A673 (cell line): ENCODE data around the gene RAB11FIP4. TPM values are rescaled to one million over a fixed set of nuclear protein-coding genes. Genes with fewer than 3 reads are reported as not detected.

Experiments
- BruUV-seq: library from RNA; stranded (reverse); fragments of 400-500 nt; replicated peaks from 2 replicates; lab custom pipeline; 2021; lab: Mats Ljungman, UMichigan
- CTCF ChIA-PET: fragments of 300-600 bp; sonication (Branson Sonifier 250); formaldehyde crosslinking; loops from one replicate; lab custom pipeline; 2022; ENCODE audit warnings: antibody characterized with exemption; lab: Charles Lee
- POLR2A ChIA-PET: fragments of 300-600 bp; sonication (Branson Sonifier 250); formaldehyde crosslinking; loops from one replicate; lab custom pipeline; 2022; ENCODE audit warnings: antibody characterized with exemption; ENCODE audit not compliant: low non-redundant PET; lab: Charles Lee
- DNase-seq: peaks from one replicate; pipeline ENCODE4 v3.0.0-alpha.2; 2015; ENCODE audit warnings: low spot score
- H3K27ac ChIP-seq: fragments of 200-600 bp; sonication (generic); 2 replicates; pipeline ENCODE4 v1.5.1; 2016; ENCODE audit warnings: mixed run types, low read depth, mild to moderate bottlenecking, mixed read lengths, antibody characterized with exemption, low read length; ENCODE audit not compliant: poor library complexity, severe bottlenecking
- H3K27me3 ChIP-seq: fragments of 200-600 bp; sonication (generic); replicated peaks from 2 replicates; pipeline ENCODE4 v1.6.1; 2017; ENCODE audit warnings: mixed run types, low read depth, mild to moderate bottlenecking, mixed read lengths, antibody characterized with exemption, low read length; ENCODE audit not compliant: insufficient read depth, poor library complexity
- H3K36me3 ChIP-seq: fragments of 200-600 bp; sonication (generic); 2 replicates; pipeline ENCODE4 v1.6.1; 2016; ENCODE audit warnings: mixed run types, mild to moderate bottlenecking, mixed read lengths, antibody characterized with exemption, low read length; ENCODE audit not compliant: insufficient read depth, poor library complexity, severe bottlenecking
- H3K4me1 ChIP-seq: fragments of 200-600 bp; sonication (generic); 2 replicates; pipeline ENCODE4 v1.6.1; 2017; ENCODE audit warnings: mixed run types, mild to moderate bottlenecking, mixed read lengths, antibody characterized with exemption, low read length; ENCODE audit not compliant: insufficient read depth, poor library complexity, severe bottlenecking
- H3K4me3 ChIP-seq: fragments of 200-600 bp; sonication (generic); 2 replicates; pipeline ENCODE4 v1.5.1; 2016; ENCODE audit warnings: low read depth, mixed run types, mild to moderate bottlenecking, mixed read lengths, low read length; ENCODE audit not compliant: poor library complexity, severe bottlenecking
- H3K9me3 ChIP-seq: fragments of 200-600 bp; sonication (generic); 2 replicates; pipeline ENCODE4 v1.6.1; 2016; ENCODE audit warnings: mixed run types, low read depth, mild to moderate bottlenecking, mixed read lengths, antibody characterized with exemption, low read length; ENCODE audit not compliant: poor library complexity, severe bottlenecking
- CTCF ChIP-seq: fragments of 300-800, 200-600 bp; sonication (generic); conservative IDR thresholded peaks from 2 replicates; pipeline ENCODE4 v1.5.1; 2017; ENCODE audit warnings: low read depth, mild to moderate bottlenecking, antibody characterized with exemption, low read length, moderate library complexity, mixed read lengths
- EZH2 ChIP-seq: fragments of 200-600 bp; sonication (generic); IDR thresholded peaks from 2 replicates; pipeline ENCODE4 v1.6.1; 2017; ENCODE audit warnings: borderline replicate concordance, low read depth, mild to moderate bottlenecking, mixed read lengths, antibody characterized with exemption, low read length; ENCODE audit not compliant: poor library complexity, severe bottlenecking
- intact Hi-C: fragments of 100-400 bp; cut with micrococcal nuclease; formaldehyde crosslinking; loops from one replicate; pipeline ENCODE4 v1.10.0; 2022; ENCODE audit not compliant: unreplicated experiment
- total RNA-seq: library from RNA; stranded (reverse); gene quantifications from 2 replicates; pipeline ENCODE4 v1.2.3, GENCODE V29; 2021

Gene RAB11FIP4
- total RNA-seq, 1 experiment from 2014 or later = 2.4 TPM

GRCh38 chr17:31446195-31446967 lies 54.9 kb downstream of the RAB11FIP4 start:
- H3K36me3 ChIP-seq = no peaks in the 10 kb centered on the region
- no peaks in the 10 kb centered on the region for H3K9me3 ChIP-seq
- TF ChIP-seq CTCF (no peak), EZH2 (no peak)
- ChIA-PET CTCF (no interaction called here), POLR2A (no interaction called here)
- H3K4me1 ChIP-seq = no peaks in the 10 kb centered on the region
- intact Hi-C loops = no loop called here
- DNase-seq = no peak
- H3K27ac ChIP-seq = no peak overlapping the region
- no peaks in the 10 kb centered on the region for H3K27me3 ChIP-seq
- no peak overlapping the region for H3K4me3 ChIP-seq
- no TSS peak for BruUV-seq

- Histone ChIP-seq H3K4me1 (no peaks in the 10 kb centered on the region), H3K36me3 (no peaks in the 10 kb centered on the region), H3K27me3 (no peaks in the 10 kb centered on the region), H3K27ac (no peak overlapping the region), H3K4me3 (no peak overlapping the region), H3K9me3 (no peaks in the 10 kb centered on the region)
- TF ChIP-seq CTCF = no peak
- TF ChIP-seq EZH2 = no peak
- CTCF ChIA-PET = no interaction called here
- no peak for DNase-seq
- no TSS peak for BruUV-seq
- intact Hi-C loops = no loop called here
- POLR2A ChIA-PET = no interaction called here
Measured at GRCh38 chr17:31448467-31449077, 57.1 kb downstream of the RAB11FIP4 start.

- ChIA-PET CTCF (no interaction called here), POLR2A (no interaction called here)
- Histone ChIP-seq H3K4me3 (no peak overlapping the region), H3K27me3 (no peaks in the 10 kb centered on the region), H3K36me3 (no peaks in the 10 kb centered on the region), H3K4me1 (no peaks in the 10 kb centered on the region), H3K9me3 (no peaks in the 10 kb centered on the region), H3K27ac (no peak overlapping the region)
- TF ChIP-seq EZH2 (no peak), CTCF (no peak)
- no peak for DNase-seq
- intact Hi-C loops = no loop called here
- no TSS peak for BruUV-seq
Measured at GRCh38 chr17:31449111-31449510, 57.6 kb downstream of the RAB11FIP4 start.
